A549 (cell line): Measurements from ENCODE around the gene KIF12. TPM values are rescaled to one million over a fixed set of nuclear protein-coding genes. Genes with fewer than 3 reads are reported as not detected.

ENCODE experiments used
- ATAC-seq, 2 experiments: fragments of 200-7000 bp in 1 of 2; fragments of >200 bp in 1 of 2; cut with Nextera tagmentation in 1 of 2; cut with Tn5 transposase in 1 of 2; 3 replicates each; pipeline versions ENCODE4 v1.8.0 to v1.9.1; 2018 to 2020; ENCODE audit warnings: mild to moderate bottlenecking in 1 of 2, moderate library complexity in 1 of 2
- CTCF ChIA-PET: fragments of 300-600 bp; sonication (Branson Sonifier 250); formaldehyde crosslinking; extraction: SDS; loops from one replicate; lab custom pipeline; 2021; ENCODE audit warnings: antibody characterized with exemption, inconsistent platforms; lab: Yijun Ruan, JAX
- POLR2A ChIA-PET: fragments of 350-600 bp; formaldehyde crosslinking; extraction: SDS; loops from one replicate; lab custom pipeline; 2021; ENCODE audit warnings: antibody characterized with exemption, inconsistent platforms; lab: Yijun Ruan, JAX
- DNase-seq, 2 experiments: peaks; one replicate each; pipeline versions ENCODE4 v3.0.0 to v3.0.0-alpha.2; 2011 to 2016; ENCODE audit warnings: low read depth in 1 of 2, low spot score in 1 of 2
- FAIRE-seq: peaks from 2 replicates; lab custom pipeline; 2011; peaks lifted over from hg19 to GRCh38; lab: Jason Lieb, UNC
- H3K27ac ChIP-seq, 2 experiments: fragments of >200 bp; sonication (Bioruptor Twin); formaldehyde crosslinking; 3 replicates each; pipeline ENCODE4 v1.5.1; 2016 to 2017
- H3K4me1 ChIP-seq: fragments of >200 bp; sonication (Bioruptor Twin); formaldehyde crosslinking; 3 replicates; pipeline ENCODE4 v1.6.1; 2016
- H3K4me2 ChIP-seq: fragments of >200 bp; sonication (Bioruptor Twin); formaldehyde crosslinking; 3 replicates; pipeline ENCODE4 v1.6.1; 2016
- H3K4me3 ChIP-seq: fragments of >200 bp; sonication (Bioruptor Twin); formaldehyde crosslinking; 3 replicates; pipeline ENCODE4 v1.5.1; 2016
- H3K9me3 ChIP-seq: fragments of >200 bp; sonication (Bioruptor Twin); formaldehyde crosslinking; 3 replicates; pipeline ENCODE4 v1.6.1; 2016
- ATOH8 ChIP-seq: fragments of 250-450 bp; sonication (Bioruptor Pico); IDR thresholded peaks from 2 replicates; pipeline ENCODE4 v1.5.0; 2020; ENCODE audit warnings: low read depth, mild to moderate bottlenecking, moderate library complexity
- BHLHE40 ChIP-seq: IDR thresholded peaks from 2 replicates; pipeline ENCODE4 v1.6.1; 2012; ENCODE audit warnings: low read depth, low read length, inconsistent platforms
- CBX8 ChIP-seq: fragments of 200-600 bp; sonication (generic); IDR thresholded peaks from 2 replicates; pipeline ENCODE4 v1.6.1; 2016
- CEBPB ChIP-seq, 2 experiments: fragments of >200 bp in 1 of 2; sonication (Bioruptor Twin) in 1 of 2; formaldehyde crosslinking in 1 of 2; IDR thresholded peaks; 2 replicates each; pipeline ENCODE4 v1.6.1; 2012 to 2016
- CHD4 ChIP-seq: fragments of 200-600 bp; sonication (generic); IDR thresholded peaks from 2 replicates; pipeline ENCODE4 v1.6.1; 2016; ENCODE audit warnings: antibody characterized with exemption, mild to moderate bottlenecking, borderline replicate concordance
- EP300 ChIP-seq, 2 experiments: fragments of >200 bp; sonication (Bioruptor Twin); formaldehyde crosslinking; IDR thresholded peaks; 2 replicates in 1 of 2; 3 replicates in 1 of 2; pipeline ENCODE4 v1.6.1; 2016 to 2017
- ESRRA ChIP-seq: fragments of 150-350 bp; IDR thresholded peaks from 2 replicates; pipeline ENCODE4 v1.6.1; 2014; ENCODE audit warnings: mild to moderate bottlenecking, low read length, borderline replicate concordance
- FOSL2 ChIP-seq, 2 experiments: fragments of 450-650 bp in 1 of 2; fragments of >200 bp in 1 of 2; sonication (Bioruptor Twin) in 1 of 2; formaldehyde crosslinking; IDR thresholded peaks; 2 replicates each; pipeline versions ENCODE4 v1.5.0 to v1.6.1; 2016 to 2020; ENCODE audit warnings: mild to moderate bottlenecking in 1 of 2, moderate library complexity in 1 of 2
- HMGXB4 ChIP-seq: fragments of 250-450 bp; sonication (Bioruptor Pico); IDR thresholded peaks from 2 replicates; pipeline ENCODE4 v1.5.0; 2021; ENCODE audit warnings: mild to moderate bottlenecking, moderate library complexity, borderline replicate concordance
- HOXB13 ChIP-seq: fragments of 250-450 bp; sonication (Bioruptor Pico); IDR thresholded peaks from 2 replicates; pipeline ENCODE4 v1.5.0; 2020; ENCODE audit warnings: low read depth, mild to moderate bottlenecking, moderate library complexity
- JUN ChIP-seq, 2 experiments: fragments of >200 bp; sonication (Bioruptor Twin); formaldehyde crosslinking; IDR thresholded peaks; 2 replicates in 1 of 2; 3 replicates in 1 of 2; pipeline ENCODE4 v1.6.1; 2016 to 2017
- KDM1A ChIP-seq: fragments of 200-600 bp; sonication (generic); IDR thresholded peaks from 2 replicates; pipeline ENCODE4 v1.6.1; 2016; ENCODE audit warnings: low read depth, mild to moderate bottlenecking
- MAFK ChIP-seq: fragments of 450-650 bp; IDR thresholded peaks from 2 replicates; pipeline ENCODE4 v1.6.1; 2014; ENCODE audit not compliant: partially characterized antibody
- PBX3 ChIP-seq: IDR thresholded peaks from 2 replicates; pipeline ENCODE4 v1.6.1; 2012
- PHF8 ChIP-seq: fragments of 200-600 bp; sonication (generic); IDR thresholded peaks from 2 replicates; pipeline ENCODE4 v1.6.1; 2016; ENCODE audit warnings: low read depth, mild to moderate bottlenecking, antibody characterized with exemption, moderate library complexity, borderline replicate concordance
- POLR2AphosphoS2 ChIP-seq: conservative IDR thresholded peaks from 2 replicates; pipeline ENCODE4 v1.6.1; 2012; ENCODE audit warnings: low read length, improper control_type of control experiment, inconsistent platforms
- RAD21 ChIP-seq, 2 experiments: fragments of >200 bp in 1 of 2; sonication (Bioruptor Twin) in 1 of 2; formaldehyde crosslinking in 1 of 2; IDR thresholded peaks in 1 of 2; conservative IDR thresholded peaks in 1 of 2; 2 replicates in 1 of 2; 3 replicates in 1 of 2; pipeline ENCODE4 v1.6.1; 2012 to 2018; ENCODE audit warnings: inconsistent platforms in 1 of 2
- RCOR1 ChIP-seq: fragments of 150-350 bp; IDR thresholded peaks from 2 replicates; pipeline ENCODE4 v1.6.1; 2014; ENCODE audit warnings: antibody characterized with exemption, low read length, low read depth
- REST ChIP-seq: fragments of 200-600 bp; sonication (generic); IDR thresholded peaks from 2 replicates; pipeline ENCODE4 v1.6.1; 2016; ENCODE audit warnings: antibody characterized with exemption, mild to moderate bottlenecking, moderate library complexity
- ZFP36 ChIP-seq: fragments of 450-650 bp; IDR thresholded peaks from 2 replicates; pipeline ENCODE4 v1.6.1; 2014; ENCODE audit warnings: borderline replicate concordance; ENCODE audit not compliant: partially characterized antibody
- WGBS: methylation state at CpG from one replicate; pipeline ENCODE4 v1.1.6; 2017; ENCODE audit errors: missing lambda C conversion rate; 5-methylcytosine and 5-hydroxymethylcytosine counted together
- polyA plus RNA-seq, 4 experiments: library from polyadenylated mRNA; depleted of rRNA in 3 of 4; stranded (reverse); fragments of >200 nt; fragmentation: RNase III in 1 of 4; extraction: RNeasy Plus Mini Kit Qiagen cat#74134 plus additional on column Dnase treatment in 1 of 4; gene quantifications; 2 replicates in 3 of 4; 3 replicates in 1 of 4; pipeline ENCODE4 v1.2.3, GENCODE V29; 2011 to 2017

Gene KIF12
- polyA plus RNA-seq, 2 of the 4 experiments (the other 2 are of a cell fraction), result 6.0 to 6.3 TPM

GRCh38 chr9:114119242-114120191, 20.4 kb upstream of the KIF12 start:
- Histone ChIP-seq H3K4me3 (no peak overlapping the region), H3K4me1 (peaks cover 5% of the 10 kb centered on the region; the same call in 2 of the 3 replicates), H3K9me3 (no peaks in the 10 kb centered on the region), H3K27ac (no peak overlapping the region), H3K4me2 (no peak overlapping the region)
- ChIA-PET CTCF (interaction anchor here (1.3 to 6.1 kb wide), 3 partner anchors 12 to 37 kb away, joined by 3 to 54 read pairs (median 10); partner anchors contain the start of gene COL27A1), POLR2A (no interaction called here)
- TF ChIP-seq MAFK, result no peak
- TF ChIP-seq POLR2AphosphoS2, result no peak
- TF ChIP-seq ATOH8 (CRISPR knock-in tag), result no peak
- TF ChIP-seq CHD4, result no peak
- no peak for TF ChIP-seq HOXB13 (CRISPR knock-in tag)
- no peak for TF ChIP-seq EP300 (IDR thresholded peaks at IDR 0.05)
- no peak for TF ChIP-seq RCOR1
- no peak for TF ChIP-seq REST
- TF ChIP-seq FOSL2 (IDR thresholded peaks at IDR 0.05), result no peak
- no peak for TF ChIP-seq FOSL2 (CRISPR knock-in tag; IDR thresholded peaks at IDR 0.05)
- no peak for DNase-seq
- ATAC-seq, result no peak
- FAIRE-seq, result no peak
- WGBS, result 49% methylated on average over 8 of the region's 9 CpGs

GRCh38 chr9:114117996-114118830, 19.1 kb upstream of the KIF12 start:
- FAIRE-seq (no peak), ATAC-seq (no peak), DNase-seq (no peak)
- no peak overlapping the region for H3K27ac ChIP-seq
- no peaks in the 10 kb centered on the region for H3K9me3 ChIP-seq
- ChIA-PET POLR2A (no interaction called here), CTCF (interaction anchor here (0.9 to 6.1 kb wide), 3 partner anchors 11 to 168 kb away, joined by 4 to 54 read pairs (median 10); partner anchors contain the start of gene COL27A1)
- H3K4me3 ChIP-seq, result no peak overlapping the region
- peaks cover 9% of the 10 kb centered on the region for H3K4me1 ChIP-seq
- 65% methylated on average over 21 of the region's 21 CpGs for WGBS
- TF ChIP-seq BHLHE40 (no peak), KDM1A (no peak)
- TF ChIP-seq, all 56 proteins: peak for 0
- no peak overlapping the region for H3K4me2 ChIP-seq

GRCh38 chr9:114117614-114117995, 18.5 kb upstream of the KIF12 start:
- ATAC-seq, result no peak
- ChIA-PET CTCF (interaction anchor here (0.9 to 6.1 kb wide), 3 partner anchors 10 to 169 kb away, joined by 4 to 54 read pairs (median 10); partner anchors contain the start of gene COL27A1), POLR2A (no interaction called here)
- peaks cover 11% of the 10 kb centered on the region for H3K4me1 ChIP-seq
- no peak overlapping the region for H3K27ac ChIP-seq
- H3K4me2 ChIP-seq, result no peak overlapping the region
- DNase-seq, result no peak
- no peak for FAIRE-seq
- no peak for TF ChIP-seq ZFP36
- no peak for TF ChIP-seq RAD21 (conservative IDR thresholded peaks at IDR 0.05 in 1 of 2, IDR thresholded peaks at IDR 0.05 in 1 of 2)
- no peak for TF ChIP-seq ESRRA
- no peak for TF ChIP-seq JUN (IDR thresholded peaks at IDR 0.05)
- TF ChIP-seq POLR2AphosphoS2, result no peak
- no peak for TF ChIP-seq RCOR1
- no peak for TF ChIP-seq PHF8
- TF ChIP-seq HMGXB4 (CRISPR knock-in tag), result no peak
- no peak for TF ChIP-seq PBX3
- TF ChIP-seq ATOH8 (CRISPR knock-in tag), result no peak
- no peak for TF ChIP-seq CBX8
- TF ChIP-seq CEBPB (IDR thresholded peaks at IDR 0.05), result no peak
- no peak overlapping the region for H3K4me3 ChIP-seq
- no peaks in the 10 kb centered on the region for H3K9me3 ChIP-seq
- WGBS, result 85% methylated on average over 7 of the region's 7 CpGs
